Measurements from ENCODE around the gene TIAM2. TPM values are rescaled to one million over a fixed set of nuclear protein-coding genes. Genes with fewer than 3 reads are reported as not detected.
A peak's percentile ranks its signal among the peaks of the same experiment; 100 is the strongest.

TIAM2 gene
- total RNA-seq, 2 experiments from 2014 or later: 5.4 to 6.2 TPM

- Histone ChIP-seq H3K79me2 (ENCODE audit: insufficient read depth, low read depth, low read length) (no peaks in the 10 kb centered on the region), H3K4me3 (ENCODE audit: low read depth, low read length, poor library complexity, severe bottlenecking) (no peak overlapping the region), H3K9me2 (ENCODE audit: insufficient read depth, low read length) (no peaks in the 10 kb centered on the region), H4K20me1 (ENCODE audit: insufficient read depth, low read length) (no peaks in the 10 kb centered on the region), H3K9me3 (ENCODE audit: low read length) (no peaks in the 10 kb centered on the region), H3K27ac (ENCODE audit: low read depth, low read length, poor library complexity, severe bottlenecking) (no peak overlapping the region), H3K4me2 (ENCODE audit: low read length) (no peak overlapping the region), H3K4me1 (ENCODE audit: insufficient read depth, low read length, poor library complexity, severe bottlenecking) (peaks cover 47% of the 10 kb centered on the region), H2AFZ (ENCODE audit: low read length) (no peak overlapping the region), H3K36me3 (ENCODE audit: insufficient read depth, low read length) (no peaks in the 10 kb centered on the region)
- CTCF ChIA-PET (ENCODE audit: unreplicated experiment): interaction anchor here (0.6 to 1.1 kb wide), 5 partner anchors 9 to 305 kb away, joined by 3 read pairs; no protein-coding TSS in a partner anchor
- POLR2A ChIA-PET: interaction anchor here (0.6 to 1.3 kb wide), 5 partner anchors 9 to 245 kb away, joined by 3 to 4 read pairs (median 3); no protein-coding TSS in a partner anchor
- no peak for DNase-seq (ENCODE audit: low spot score)
- no TSS peak for BruUV-seq (replicated peaks)
- intact Hi-C loops (cut with micrococcal nuclease; ENCODE audit: unreplicated experiment): no loop called here
- no peak for TF ChIP-seq CTCF (conservative IDR thresholded peaks at IDR 0.05; ENCODE audit: low read length)
- TF ChIP-seq EZH2phosphoT487 (IDR thresholded peaks at IDR 0.05; ENCODE audit: borderline replicate concordance, low read depth, low read length): no peak
These were observed 178.4 kb downstream of the TIAM2 start for GRCh38 chr6:155173488-155173887.

DNA sequence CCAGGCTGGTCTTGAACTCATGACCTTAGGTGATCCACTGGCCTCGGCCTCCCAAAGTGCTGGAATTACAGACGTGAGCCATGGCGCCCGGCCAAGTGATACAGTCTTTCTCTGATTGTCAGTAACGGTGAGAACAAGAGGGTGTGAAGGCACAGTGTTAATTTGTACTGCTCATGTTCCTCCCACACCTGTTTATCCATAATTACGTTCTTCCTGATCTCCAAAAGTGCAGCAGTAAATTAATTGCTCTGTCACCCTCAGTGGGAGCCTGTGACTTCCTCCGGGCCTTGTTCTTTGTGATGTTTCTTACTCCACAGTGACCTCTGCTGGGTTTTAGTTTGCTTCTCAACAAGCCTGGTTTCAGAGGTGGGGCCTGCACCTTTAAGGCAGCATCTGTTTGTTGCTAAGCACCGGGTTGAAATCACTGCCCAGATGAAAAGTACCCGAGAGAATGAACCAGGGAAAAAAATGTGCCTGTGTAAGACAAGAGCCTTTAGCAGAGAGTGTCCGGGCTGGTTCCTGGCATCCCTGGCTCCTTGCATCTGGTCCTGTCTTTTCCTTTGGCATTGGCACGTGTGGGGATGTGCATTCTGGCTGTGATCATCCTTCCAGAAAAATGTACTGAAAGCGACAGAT lies 179.6 kb downstream of the TIAM2 start:
- Histone ChIP-seq H3K9me2 (ENCODE audit: insufficient read depth, low read length) (no peaks in the 10 kb centered on the region), H4K20me1 (ENCODE audit: insufficient read depth, low read length) (no peaks in the 10 kb centered on the region), H3K36me3 (ENCODE audit: insufficient read depth, low read length) (no peaks in the 10 kb centered on the region), H2AFZ (ENCODE audit: low read length) (peak overlapping the region; percentile 65), H3K9me3 (ENCODE audit: low read length) (no peaks in the 10 kb centered on the region), H3K4me1 (ENCODE audit: insufficient read depth, low read length, poor library complexity, severe bottlenecking) (peaks cover 55% of the 10 kb centered on the region), H3K79me2 (ENCODE audit: insufficient read depth, low read depth, low read length) (no peaks in the 10 kb centered on the region), H3K4me2 (ENCODE audit: low read length) (peak overlapping the region; percentile 61), H3K27ac (ENCODE audit: low read depth, low read length, poor library complexity, severe bottlenecking) (peak overlapping the region; percentile 84), H3K4me3 (ENCODE audit: low read depth, low read length, poor library complexity, severe bottlenecking) (no peak overlapping the region)
- ChIA-PET POLR2A (interaction anchor here (0.9 kb wide), 2 partner anchors 10 to 59 kb away, joined by 3 to 4 read pairs; no protein-coding TSS in a partner anchor), CTCF (ENCODE audit: unreplicated experiment) (interaction anchor here (0.7 kb wide), 1 partner anchor 247 kb away, joined by 3 read pairs; no protein-coding TSS in a partner anchor)
- peak; percentile 92 for DNase-seq (ENCODE audit: low spot score)
- intact Hi-C loops (cut with micrococcal nuclease; ENCODE audit: unreplicated experiment): loop anchor here (1.0 to 5.0 kb wide), 4 partner anchors 246 to 499 kb away; partner anchors contain the start of gene SCAF8
- no peak for TF ChIP-seq EZH2phosphoT487 (IDR thresholded peaks at IDR 0.05; ENCODE audit: borderline replicate concordance, low read depth, low read length)
- TF ChIP-seq CTCF (conservative IDR thresholded peaks at IDR 0.05; ENCODE audit: low read length): peak; percentile 89
- no TSS peak for BruUV-seq (replicated peaks)
